Right lobe of liver (tissue), 6 donors: ENCODE measurements around the gene ITPRID2. TPM values are rescaled to one million over a fixed set of nuclear protein-coding genes. Genes with fewer than 3 reads are reported as not detected.

Experiments used
- ATAC-seq, 4 donors: fragments of 200-7000 bp; cut with Tn5 transposase; one replicate each; pipeline ENCODE4 v1.9.1; 2020; ENCODE audit warnings: mild to moderate bottlenecking in 4 of 4, moderate library complexity in 4 of 4
- DNase-seq, 3 donors: peaks; one replicate each; pipeline ENCODE4 v3.0.0-alpha.2; 2020
- H3K27ac ChIP-seq, 3 donors: fragments of 200-600 bp; one replicate each; pipeline ENCODE4 v1.8.0; 2022
- H3K27me3 ChIP-seq, 2 donors: fragments of 200-600 bp; one replicate each; pipeline ENCODE4 v1.8.0; 2022
- H3K36me3 ChIP-seq, 4 donors: fragments of 200-600 bp; sonication (generic) in 1 of 4; one replicate each; pipeline versions ENCODE4 v1.5.1 to v1.8.0; 2017 to 2022; ENCODE audit warnings: control low read depth in 1 of 4
- H3K4me1 ChIP-seq, 4 donors: fragments of 200-600 bp; sonication (generic) in 1 of 4; one replicate each; pipeline versions ENCODE4 v1.5.1 to v1.8.0; 2017 to 2022; ENCODE audit warnings: control low read depth in 1 of 4
- H3K4me3 ChIP-seq, 3 donors: fragments of 200-600 bp; one replicate each; pipeline ENCODE4 v1.8.0; 2022
- H3K9me3 ChIP-seq, 4 donors: fragments of 200-600 bp; sonication (generic) in 1 of 4; one replicate each; pipeline versions ENCODE4 v1.5.1 to v1.8.0; 2017 to 2022; ENCODE audit warnings: control low read depth in 1 of 4
- POLR2A ChIP-seq: fragments of 450-650 bp; IDR thresholded peaks from one replicate; pipeline ENCODE4 v1.6.1; 2017; ENCODE audit warnings: antibody characterized with exemption, mild to moderate bottlenecking
- WGBS: methylation state at CpG from one replicate; pipeline ENCODE4 v1.1.6; 2018; ENCODE audit warnings: low coverage, low lambda C conversion rate; ENCODE audit not compliant: insufficient coverage; ENCODE audit errors: missing lambda C conversion rate; 5-methylcytosine and 5-hydroxymethylcytosine counted together
- intact Hi-C, 2 donors: fragments of 100-400 bp; cut with DNase I; formaldehyde crosslinking; loops; one replicate each; pipeline versions ENCODE4 v1.11.2 to v1.14.1; 2022
- total RNA-seq, 6 experiments: library from RNA; depleted of rRNA in 2 of 6; stranded (reverse); fragments of >200 nt in 2 of 6; fragmentation: NEBNext Ultra II Directional in 3 of 6; extraction: Animal tissue kit (Norgen Biotek cat#: 25700) in 3 of 6; gene quantifications; one replicate each; pipeline versions ENCODE4 v1.1.0 to v1.2.4, GENCODE V29; 2016 to 2023
- TF ChIP-seq, protein P1 (sequence below), 4 donors: fragments of 200-600 bp in 3 of 4; fragments of 450-650 bp in 1 of 4; IDR thresholded peaks; one replicate each; pipeline versions ENCODE4 v1.5.1 to v1.8.0; 2016 to 2022; ENCODE audit warnings: antibody characterized with exemption in 4 of 4, mild to moderate bottlenecking in 2 of 4
- donor health status: DM: no; HTN: yes; CAD: no.
- donor health status: DM: no; HTN: no; CAD: no.
- donor health status: DM: no; HTN: no; CAD: no.
- donor health status: DM: no; HTN: yes; CAD: no.
- donor health status: DM: no; HTN: yes; CAD: no.

The ITPRID2 gene
- total RNA-seq, 6 experiments from 2014 or later: 49.4 to 129 (median 74.5) TPM

GRCh38 chr2:181847702-181848101 lies 43.8 kb upstream of the ITPRID2 start:
- ATAC-seq (no peak), DNase-seq (no peak)
- Histone ChIP-seq H3K4me3 (no peak overlapping the region), H3K27ac (no peak overlapping the region), H3K4me1 (peaks cover 0 to 8% (median 0%) of the 10 kb centered on the region in 4 donors), H3K27me3 (no peaks in the 10 kb centered on the region), H3K36me3 (no peaks in the 10 kb centered on the region), H3K9me3 (no peaks in the 10 kb centered on the region)
- intact Hi-C loops: no loop called here
- TF ChIP-seq, protein P1, sequence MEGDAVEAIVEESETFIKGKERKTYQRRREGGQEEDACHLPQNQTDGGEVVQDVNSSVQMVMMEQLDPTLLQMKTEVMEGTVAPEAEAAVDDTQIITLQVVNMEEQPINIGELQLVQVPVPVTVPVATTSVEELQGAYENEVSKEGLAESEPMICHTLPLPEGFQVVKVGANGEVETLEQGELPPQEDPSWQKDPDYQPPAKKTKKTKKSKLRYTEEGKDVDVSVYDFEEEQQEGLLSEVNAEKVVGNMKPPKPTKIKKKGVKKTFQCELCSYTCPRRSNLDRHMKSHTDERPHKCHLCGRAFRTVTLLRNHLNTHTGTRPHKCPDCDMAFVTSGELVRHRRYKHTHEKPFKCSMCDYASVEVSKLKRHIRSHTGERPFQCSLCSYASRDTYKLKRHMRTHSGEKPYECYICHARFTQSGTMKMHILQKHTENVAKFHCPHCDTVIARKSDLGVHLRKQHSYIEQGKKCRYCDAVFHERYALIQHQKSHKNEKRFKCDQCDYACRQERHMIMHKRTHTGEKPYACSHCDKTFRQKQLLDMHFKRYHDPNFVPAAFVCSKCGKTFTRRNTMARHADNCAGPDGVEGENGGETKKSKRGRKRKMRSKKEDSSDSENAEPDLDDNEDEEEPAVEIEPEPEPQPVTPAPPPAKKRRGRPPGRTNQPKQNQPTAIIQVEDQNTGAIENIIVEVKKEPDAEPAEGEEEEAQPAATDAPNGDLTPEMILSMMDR (IDR thresholded peaks at IDR 0.05): no peak
- no peak for TF ChIP-seq POLR2A
- 76% methylated on average over 2 of the region's 2 CpGs for WGBS

GRCh38 chr2:181848261-181848886 lies 43.2 kb upstream of the ITPRID2 start:
- Histone ChIP-seq H3K27ac (no peak overlapping the region), H3K4me1 (peaks cover 0 to 8% (median 0%) of the 10 kb centered on the region in 4 donors), H3K36me3 (no peaks in the 10 kb centered on the region), H3K4me3 (no peak overlapping the region), H3K27me3 (no peaks in the 10 kb centered on the region), H3K9me3 (no peaks in the 10 kb centered on the region)
- intact Hi-C loops: no loop called here
- no peak for ATAC-seq
- TF ChIP-seq POLR2A: no peak
- TF ChIP-seq, protein P1 (IDR thresholded peaks at IDR 0.05): no peak
- 59% methylated on average over 3 of the region's 3 CpGs for whole genome bisulfite sequencing
- DNase-seq: no peak

GRCh38 chr2:181849601-181850000 lies 41.9 kb upstream of the ITPRID2 start:
- intact Hi-C loops: no loop called here
- no peaks in the 10 kb centered on the region for H3K9me3 ChIP-seq
- TF ChIP-seq POLR2A: no peak
- TF ChIP-seq, protein P1 (IDR thresholded peaks at IDR 0.05): no peak
- no peaks in the 10 kb centered on the region for H3K36me3 ChIP-seq
- H3K27ac ChIP-seq: no peak overlapping the region
- no peak overlapping the region for H3K4me3 ChIP-seq
- DNase-seq: no peak
- 100% methylated on average over 1 of the region's 1 CpG for WGBS
- no peak for ATAC-seq
- peaks cover 0 to 8% (median 0%) of the 10 kb centered on the region in 4 donors for H3K4me1 ChIP-seq
- no peaks in the 10 kb centered on the region for H3K27me3 ChIP-seq

DNA sequence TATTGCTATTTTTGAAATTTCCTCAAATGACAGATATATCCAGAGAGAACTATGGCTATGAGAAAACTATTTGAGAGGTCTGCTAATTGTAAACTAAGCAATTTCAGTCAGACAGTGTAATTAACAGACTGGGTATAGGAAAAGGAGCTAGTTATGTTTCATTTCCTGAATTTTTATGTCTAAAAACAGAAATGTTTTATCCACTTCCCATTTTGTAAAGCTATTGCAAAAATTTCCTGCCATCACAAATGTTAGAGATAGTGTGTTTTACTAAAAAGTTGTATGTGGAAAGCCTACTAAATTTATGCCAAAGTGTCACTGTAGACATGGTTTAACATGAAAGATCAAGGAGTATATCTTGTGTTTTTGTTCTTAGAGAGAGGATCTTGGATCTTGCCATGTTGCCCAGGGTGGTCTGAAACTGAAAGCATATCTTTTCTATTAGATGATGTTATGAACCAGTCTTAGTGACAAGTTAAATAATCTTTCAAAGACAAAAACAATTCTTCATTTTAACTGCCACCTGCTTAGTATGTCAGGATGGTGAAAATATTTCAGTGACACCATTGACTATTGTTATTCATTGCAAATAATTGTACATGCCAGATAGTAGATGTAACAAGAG lies 40.5 kb upstream of the ITPRID2 start:
- no peak for DNase-seq
- H3K4me1 ChIP-seq: peaks cover 0 to 8% (median 0%) of the 10 kb centered on the region in 4 donors
- ATAC-seq: no peak
- no peak for TF ChIP-seq POLR2A
- TF ChIP-seq, protein P1 (IDR thresholded peaks at IDR 0.05): no peak
- H3K9me3 ChIP-seq: no peaks in the 10 kb centered on the region
- no peaks in the 10 kb centered on the region for H3K36me3 ChIP-seq
- intact Hi-C loops: no loop called here
- H3K4me3 ChIP-seq: no peak overlapping the region
- no peaks in the 10 kb centered on the region for H3K27me3 ChIP-seq
- H3K27ac ChIP-seq: no peak overlapping the region
